ENCODE measurements around the gene GSTM5. TPM values are rescaled to one million over a fixed set of nuclear protein-coding genes. Genes with fewer than 3 reads are reported as not detected.
"Not testable (repeated sequence)": the region's sequence is repeated elsewhere in the genome, so short reads cannot be mapped to it uniquely, and the experiment has no call there.

GSTM5 gene
- total RNA-seq, 4 donors from 2014 or later: 0.38 to 2.6 (median 1.4) TPM; not detected in 1

DNA sequence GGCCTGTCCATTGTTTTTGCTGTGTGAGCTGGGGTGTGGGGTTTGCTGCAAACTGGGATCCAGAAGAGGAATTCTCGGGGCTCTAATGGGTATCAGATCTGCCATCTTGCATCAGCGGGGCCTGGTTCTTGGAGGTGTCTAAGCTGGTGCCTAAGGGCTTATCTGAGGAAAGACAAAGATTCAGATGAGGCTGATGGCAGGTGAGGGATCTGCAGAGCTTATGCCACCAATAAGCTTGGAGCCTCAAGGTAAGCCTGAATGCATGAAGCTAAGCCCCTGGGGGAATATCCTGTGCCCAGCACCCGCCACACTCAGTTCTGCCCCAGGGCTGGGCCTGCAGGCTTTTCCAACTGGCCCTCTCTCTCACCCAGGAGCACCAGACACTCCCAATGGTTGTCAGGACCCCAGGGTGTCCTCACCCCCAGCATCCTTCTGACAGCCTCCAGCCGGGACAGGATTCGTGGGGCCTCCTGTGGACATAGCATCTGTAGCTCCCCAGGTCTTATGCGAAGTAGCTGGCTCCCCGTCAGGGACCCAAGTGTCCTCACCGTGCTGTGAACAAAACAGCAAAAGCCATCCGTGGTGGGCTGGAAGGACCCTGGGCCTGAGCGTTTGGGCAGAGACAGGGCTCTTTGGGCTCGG lies 38.3 kb downstream of the GSTM5 start:
- DNase-seq (ENCODE audit: low spot score in 2 of 2): peak; percentile 48 to 49
- Histone ChIP-seq H3K27me3 (no peaks in the 10 kb centered on the region), H3K27ac (no peak overlapping the region), H3K36me3 (no peaks in the 10 kb centered on the region), H3K4me1 (no peaks in the 10 kb centered on the region), H3K9me3 (no peaks in the 10 kb centered on the region), H3K4me3 (no peak overlapping the region)
- no peak for TF ChIP-seq POLR2AphosphoS5 (IDR thresholded peaks at IDR 0.05)
- TF ChIP-seq, protein P1, sequence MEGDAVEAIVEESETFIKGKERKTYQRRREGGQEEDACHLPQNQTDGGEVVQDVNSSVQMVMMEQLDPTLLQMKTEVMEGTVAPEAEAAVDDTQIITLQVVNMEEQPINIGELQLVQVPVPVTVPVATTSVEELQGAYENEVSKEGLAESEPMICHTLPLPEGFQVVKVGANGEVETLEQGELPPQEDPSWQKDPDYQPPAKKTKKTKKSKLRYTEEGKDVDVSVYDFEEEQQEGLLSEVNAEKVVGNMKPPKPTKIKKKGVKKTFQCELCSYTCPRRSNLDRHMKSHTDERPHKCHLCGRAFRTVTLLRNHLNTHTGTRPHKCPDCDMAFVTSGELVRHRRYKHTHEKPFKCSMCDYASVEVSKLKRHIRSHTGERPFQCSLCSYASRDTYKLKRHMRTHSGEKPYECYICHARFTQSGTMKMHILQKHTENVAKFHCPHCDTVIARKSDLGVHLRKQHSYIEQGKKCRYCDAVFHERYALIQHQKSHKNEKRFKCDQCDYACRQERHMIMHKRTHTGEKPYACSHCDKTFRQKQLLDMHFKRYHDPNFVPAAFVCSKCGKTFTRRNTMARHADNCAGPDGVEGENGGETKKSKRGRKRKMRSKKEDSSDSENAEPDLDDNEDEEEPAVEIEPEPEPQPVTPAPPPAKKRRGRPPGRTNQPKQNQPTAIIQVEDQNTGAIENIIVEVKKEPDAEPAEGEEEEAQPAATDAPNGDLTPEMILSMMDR (IDR thresholded peaks at IDR 0.05): no peak
- no peak for TF ChIP-seq EP300 (IDR thresholded peaks at IDR 0.05)
- no peak for TF ChIP-seq POLR2A (IDR thresholded peaks at IDR 0.05)
- 95% methylated on average over 10 of the region's 11 CpGs for WGBS

- no peaks in the 10 kb centered on the region for H3K4me1 ChIP-seq
- DNase-seq (ENCODE audit: low spot score in 2 of 2): peak; percentile 35 to 47
- H3K27ac ChIP-seq: no peak overlapping the region
- H3K9me3 ChIP-seq: no peaks in the 10 kb centered on the region
- H3K36me3 ChIP-seq: no peaks in the 10 kb centered on the region
- WGBS: 90% methylated on average over 6 of the region's 6 CpGs
- no peaks in the 10 kb centered on the region for H3K27me3 ChIP-seq
- H3K4me3 ChIP-seq: no peak overlapping the region
- TF ChIP-seq POLR2A (IDR thresholded peaks at IDR 0.05) (no peak), EP300 (IDR thresholded peaks at IDR 0.05) (no peak), POLR2AphosphoS5 (IDR thresholded peaks at IDR 0.05) (no peak)
- TF ChIP-seq, protein P1 (IDR thresholded peaks at IDR 0.05): no peak
These were observed 38.9 kb downstream of the GSTM5 start for GRCh38 chr1:109750920-109751319.

- WGBS: 89% methylated on average over 12 of the region's 12 CpGs
- no peak for TF ChIP-seq POLR2AphosphoS5 (IDR thresholded peaks at IDR 0.05)
- TF ChIP-seq, protein P1 (IDR thresholded peaks at IDR 0.05): no peak
- TF ChIP-seq POLR2A (IDR thresholded peaks at IDR 0.05): no peak
- TF ChIP-seq EP300 (IDR thresholded peaks at IDR 0.05): no peak
- peak; percentile 47 to 58 for DNase-seq (ENCODE audit: low spot score in 2 of 2)
- Histone ChIP-seq H3K4me1 (no peaks in the 10 kb centered on the region), H3K4me3 (no peak overlapping the region), H3K9me3 (no peaks in the 10 kb centered on the region), H3K27ac (no peak overlapping the region), H3K27me3 (no peaks in the 10 kb centered on the region), H3K36me3 (no peaks in the 10 kb centered on the region)
These were observed 39.6 kb downstream of the GSTM5 start for GRCh38 chr1:109751531-109752260.

DNA sequence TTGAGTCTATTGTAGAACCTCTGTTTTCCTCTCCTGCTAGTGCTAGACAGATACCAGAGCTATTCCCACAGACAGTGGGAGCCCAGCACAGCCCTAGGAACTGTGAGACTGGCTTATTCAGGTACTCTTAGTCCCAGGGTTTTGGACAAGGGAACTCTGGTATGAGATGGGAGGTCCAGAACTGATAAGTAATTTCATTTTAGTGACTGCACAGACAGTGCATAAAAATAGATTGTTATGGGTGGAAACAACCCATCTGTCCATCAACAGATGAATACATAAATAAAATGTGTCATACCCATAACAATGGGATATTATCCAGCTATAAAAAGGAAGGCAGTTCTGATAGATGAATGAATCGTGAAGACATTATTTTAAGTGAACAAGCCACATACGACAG lies 42.7 kb downstream of the GSTM5 start:
- no peaks in the 10 kb centered on the region for H3K9me3 ChIP-seq
- H3K4me3 ChIP-seq: no peak overlapping the region
- H3K27me3 ChIP-seq: no peaks in the 10 kb centered on the region
- WGBS: 84% methylated on average over 2 of the region's 2 CpGs
- H3K4me1 ChIP-seq: no peaks in the 10 kb centered on the region
- no peak overlapping the region for H3K27ac ChIP-seq
- no peak for DNase-seq (ENCODE audit: low spot score in 2 of 2)
- TF ChIP-seq EP300 (IDR thresholded peaks at IDR 0.05): no peak
- TF ChIP-seq, protein P1 (IDR thresholded peaks at IDR 0.05): no peak
- no peaks in the 10 kb centered on the region for H3K36me3 ChIP-seq

DNA sequence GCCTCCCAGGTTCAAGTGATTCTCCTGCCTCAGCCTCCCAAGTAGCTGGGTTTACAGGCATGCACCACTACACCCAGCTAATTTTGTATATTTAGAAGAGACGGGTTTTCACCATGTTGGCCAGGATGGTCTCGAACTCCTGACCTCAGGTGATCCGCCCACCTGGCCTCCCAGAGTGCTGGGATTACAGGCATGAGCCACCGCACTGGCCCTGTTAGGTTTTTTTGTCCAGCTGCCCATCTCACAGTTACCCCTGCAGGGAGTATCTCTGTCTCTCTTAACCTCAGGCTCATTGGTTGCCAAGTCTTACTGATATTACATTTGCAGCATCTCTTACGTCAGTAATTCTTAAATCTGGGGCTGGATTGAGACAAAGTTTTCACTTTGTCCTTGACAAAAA lies 44.3 kb downstream of the GSTM5 start:
- H3K36me3 ChIP-seq, H3K9me3 ChIP-seq, H3K27me3 ChIP-seq, H3K4me3 ChIP-seq, H3K4me1 ChIP-seq, H3K27ac ChIP-seq: not testable (repeated sequence)
- WGBS: 90% methylated on average over 5 of the region's 5 CpGs
- DNase-seq (ENCODE audit: low spot score in 2 of 2): peak in 1 of 2 donors; percentile 31

Measured in suprapubic skin (tissue), 4 donors.